Thyroid gland (tissue), 4 donors: ENCODE measurements around the gene UCKL1.

Experiments
- POLR2A ChIP-seq, 2 donors: fragments of 450-650 bp; IDR thresholded peaks; one replicate each; pipeline ENCODE4 v1.6.1; 2017; ENCODE audit warnings: antibody characterized with exemption in 2 of 2, mild to moderate bottlenecking in 2 of 2, moderate library complexity in 1 of 2
- TF ChIP-seq, protein P1 (sequence below), 6 experiments: fragments of 200-600 bp in 3 of 6; fragments of 450-650 bp in 3 of 6; sonication (generic) in 3 of 6; IDR thresholded peaks; one replicate each; pipeline ENCODE4 v1.5.1; 2016 to 2019; ENCODE audit warnings: antibody characterized with exemption in 6 of 6, mild to moderate bottlenecking in 2 of 6, inconsistent platforms in 1 of 6, moderate library complexity in 1 of 6

DNA sequence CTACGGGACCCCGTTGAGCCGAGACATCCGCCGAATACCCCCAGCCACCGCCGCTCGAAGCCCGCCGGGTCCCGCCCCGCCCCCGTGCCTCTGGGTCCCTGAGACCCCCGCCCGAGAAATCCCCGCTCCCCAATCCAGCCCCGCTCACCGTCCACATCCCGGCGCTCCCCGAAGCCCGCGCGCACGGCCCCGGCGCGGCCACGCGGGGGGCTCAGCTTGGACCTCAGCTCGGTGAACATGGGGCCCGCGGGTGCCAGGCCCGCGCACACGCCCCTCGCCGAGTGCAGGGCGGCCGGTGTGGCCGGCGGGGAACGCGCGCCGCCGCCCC, 23.0 kb upstream of the UCKL1 start:
- no peak for TF ChIP-seq POLR2A (IDR thresholded peaks at IDR 0.05)
- TF ChIP-seq, protein P1, sequence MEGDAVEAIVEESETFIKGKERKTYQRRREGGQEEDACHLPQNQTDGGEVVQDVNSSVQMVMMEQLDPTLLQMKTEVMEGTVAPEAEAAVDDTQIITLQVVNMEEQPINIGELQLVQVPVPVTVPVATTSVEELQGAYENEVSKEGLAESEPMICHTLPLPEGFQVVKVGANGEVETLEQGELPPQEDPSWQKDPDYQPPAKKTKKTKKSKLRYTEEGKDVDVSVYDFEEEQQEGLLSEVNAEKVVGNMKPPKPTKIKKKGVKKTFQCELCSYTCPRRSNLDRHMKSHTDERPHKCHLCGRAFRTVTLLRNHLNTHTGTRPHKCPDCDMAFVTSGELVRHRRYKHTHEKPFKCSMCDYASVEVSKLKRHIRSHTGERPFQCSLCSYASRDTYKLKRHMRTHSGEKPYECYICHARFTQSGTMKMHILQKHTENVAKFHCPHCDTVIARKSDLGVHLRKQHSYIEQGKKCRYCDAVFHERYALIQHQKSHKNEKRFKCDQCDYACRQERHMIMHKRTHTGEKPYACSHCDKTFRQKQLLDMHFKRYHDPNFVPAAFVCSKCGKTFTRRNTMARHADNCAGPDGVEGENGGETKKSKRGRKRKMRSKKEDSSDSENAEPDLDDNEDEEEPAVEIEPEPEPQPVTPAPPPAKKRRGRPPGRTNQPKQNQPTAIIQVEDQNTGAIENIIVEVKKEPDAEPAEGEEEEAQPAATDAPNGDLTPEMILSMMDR (IDR thresholded peaks at IDR 0.05): no peak
